IPS-NIHi11 (cell line): ENCODE data around the gene CHAC2.
"Not testable (repeated sequence)": the region's sequence is repeated elsewhere in the genome, so short reads cannot be mapped to it uniquely, and the experiment has no call there.

Source experiments
- DNase-seq: peaks from one replicate; pipeline ENCODE4 v3.0.0; 2012; ENCODE audit warnings: mixed read lengths, low spot score

CHAC2 gene

GRCh38 chr2:53778536-53779162 lies 11.0 kb downstream of the CHAC2 start:
- no peak for DNase-seq

GRCh38 chr2:53780056-53780455 lies 12.5 kb downstream of the CHAC2 start:
- no peak for DNase-seq

GRCh38 chr2:53782676-53783075 lies 15.1 kb downstream of the CHAC2 start:
- DNase-seq = no peak

GRCh38 chr2:53784436-53784835 lies 16.8 kb downstream of the CHAC2 start:
- DNase-seq = no peak

- no peak for DNase-seq
These were observed 17.8 kb downstream of the CHAC2 start for GRCh38 chr2:53785366-53785765.

- peak; percentile 12 for DNase-seq
These were observed 18.7 kb downstream of the CHAC2 start for GRCh38 chr2:53786352-53786704.

GRCh38 chr2:53786705-53787613 lies 19.4 kb downstream of the CHAC2 start, which contains the start of the genes ASB3 and ERLEC1:
Gene ASB3 (minus strand): TSS chr2:53786953. CDS start chr2:53765572, 21,381 bp downstream.
Gene ERLEC1 (plus strand): TSS chr2:53787044. CDS start chr2:53787211, 167 bp downstream.
- peak; percentile 92 for DNase-seq

- DNase-seq = peak; percentile 7
These were observed 20.1 kb downstream of the CHAC2 start for GRCh38 chr2:53787614-53788289.

GRCh38 chr2:53793261-53793660 lies 25.7 kb downstream of the CHAC2 start:
- DNase-seq = no peak

- no peak for DNase-seq
These were observed 26.2 kb downstream of the CHAC2 start for GRCh38 chr2:53793821-53794220.

GRCh38 chr2:53801547-53801946 lies 33.9 kb downstream of the CHAC2 start:
- DNase-seq = no peak

- DNase-seq = no peak
These were observed 35.1 kb downstream of the CHAC2 start for GRCh38 chr2:53802617-53803151.

GRCh38 chr2:53811601-53812000 lies 44.0 kb downstream of the CHAC2 start:
- DNase-seq = no peak

- no peak for DNase-seq
These were observed 45.5 kb downstream of the CHAC2 start for GRCh38 chr2:53813151-53813550.

GRCh38 chr2:53818854-53819435 lies 51.3 kb downstream of the CHAC2 start:
- no peak for DNase-seq

- no peak for DNase-seq
These were observed 52.0 kb downstream of the CHAC2 start for GRCh38 chr2:53819634-53820033.

- DNase-seq = no peak
These were observed 52.4 kb downstream of the CHAC2 start for GRCh38 chr2:53820048-53820447.

- no peak for DNase-seq
These were observed 53.1 kb downstream of the CHAC2 start for GRCh38 chr2:53820711-53821110.

- DNase-seq = no peak
These were observed 54.2 kb downstream of the CHAC2 start for GRCh38 chr2:53821810-53822209.

- not testable (repeated sequence) for DNase-seq
These were observed 56.0 kb downstream of the CHAC2 start for GRCh38 chr2:53823639-53824038.
